Natural killer cell treated with Interleukin-12 subunit alpha and Interleukin-12 subunit beta and Interleukin-15 and Interleukin-18, amount 100 ng/mL, for 72 hours (primary cell): ENCODE data around the gene SIAH1. TPM values are rescaled to one million over a fixed set of nuclear protein-coding genes. Genes with fewer than 3 reads are reported as not detected.
"Not testable (repeated sequence)": the region's sequence is repeated elsewhere in the genome, so short reads cannot be mapped to it uniquely, and the experiment has no call there.

Experiments used
- ATAC-seq, 2 donors: fragments of 150-1000 bp; cut with Tn5 transposase in 1 of 2; sonication (Bioruptor Pico), chemical (Tn5 transposase) in 1 of 2; 2 replicates each; pipeline ENCODE4 v1.10.0; 2021
- DNase-seq: peaks from one replicate; pipeline ENCODE4 v3.0.0; 2022; ENCODE audit warnings: low spot score
- H3K27ac Mint-ChIP-seq, 2 donors: 1 replicate in 1 of 2; 2 replicates in 1 of 2; pipeline ENCODE4 v1.8.0; 2022; ENCODE audit warnings: mixed read lengths in 2 of 2, mild to moderate bottlenecking in 1 of 2, moderate library complexity in 1 of 2
- H3K27me3 Mint-ChIP-seq, 2 donors: 1 replicate in 1 of 2; 2 replicates in 1 of 2; pipeline ENCODE4 v1.8.0; 2022; ENCODE audit warnings: mixed read lengths in 2 of 2
- H3K36me3 Mint-ChIP-seq: one replicate; pipeline ENCODE4 v1.8.0; 2022; ENCODE audit warnings: mixed read lengths
- H3K4me1 Mint-ChIP-seq, 2 donors: 1 replicate in 1 of 2; 2 replicates in 1 of 2; pipeline ENCODE4 v1.8.0; 2022; ENCODE audit warnings: low read depth in 2 of 2, mixed read lengths in 2 of 2, mild to moderate bottlenecking in 1 of 2
- H3K4me3 Mint-ChIP-seq: one replicate; pipeline ENCODE4 v1.8.0; 2022; ENCODE audit warnings: mixed read lengths
- H3K9me3 Mint-ChIP-seq: 2 replicates; pipeline ENCODE4 v1.8.0; 2022; ENCODE audit warnings: mixed read lengths
- total RNA-seq, 2 donors: library from RNA; stranded (reverse); gene quantifications; one replicate each; pipeline ENCODE4 v1.2.3, GENCODE V29; 2022

The SIAH1 gene
- total RNA-seq, 2 donors from 2014 or later: 21.0 to 25.7 TPM

DNA sequence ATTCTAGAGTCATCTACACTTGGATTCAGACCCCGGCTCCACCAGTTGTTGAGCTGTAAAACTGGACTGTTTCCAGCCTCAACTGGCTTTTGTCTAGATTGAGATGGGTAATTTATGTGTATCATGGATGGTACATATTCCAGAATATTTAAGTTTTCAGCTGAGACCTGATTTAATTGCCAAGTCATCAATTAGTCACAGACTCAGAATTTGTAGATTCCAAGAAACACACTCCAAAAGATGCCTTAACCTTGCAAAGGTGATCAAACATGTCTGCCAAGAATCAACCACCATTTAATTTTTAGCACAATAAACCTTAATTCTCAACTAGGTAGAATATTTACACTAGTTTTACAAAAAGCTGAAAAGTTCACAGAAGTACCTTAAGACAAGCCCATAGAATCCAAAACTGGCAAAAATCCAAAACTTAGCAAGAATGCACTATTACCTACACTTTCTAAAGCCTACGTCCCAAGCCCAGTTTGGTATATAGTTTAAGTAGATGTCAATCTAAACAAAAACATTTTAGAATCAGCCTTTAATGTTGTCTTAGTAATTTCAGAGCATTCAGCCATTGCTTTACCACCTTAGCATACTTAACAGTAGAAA is 17.7 kb downstream of the SIAH1 start:
- H3K4me1 Mint-ChIP-seq: peaks cover 39 to 46% of the 10 kb centered on the region in 2 donors
- peak overlapping the region; percentile 93 for H3K4me3 Mint-ChIP-seq

GRCh38 chr16:48366165-48367093 is 18.8 kb downstream of the SIAH1 start:
- Mint-ChIP-seq H3K9me3 (no peaks in the 10 kb centered on the region), H3K36me3 (no peaks in the 10 kb centered on the region), H3K4me1 (peaks cover 39 to 51% of the 10 kb centered on the region in 2 donors), H3K27ac (peak overlapping the region; percentile 84 to 87), H3K4me3 (peak overlapping the region; percentile 93), H3K27me3 (no peaks in the 10 kb centered on the region)
- DNase-seq (peak; percentile 64), ATAC-seq (peak; percentile 78)

More for the DNA sequence above, 17.7 kb downstream of the SIAH1 start:
- Mint-ChIP-seq H3K36me3 (no peaks in the 10 kb centered on the region), H3K27me3 (no peaks in the 10 kb centered on the region), H3K9me3 (no peaks in the 10 kb centered on the region), H3K27ac (peak overlapping the region; percentile 84 to 87)
- ATAC-seq (no peak), DNase-seq (no peak)

GRCh38 chr16:48365601-48366164 is 19.5 kb downstream of the SIAH1 start:
- DNase-seq (peak; percentile 91), ATAC-seq (peak; percentile 98 to 99)
- Mint-ChIP-seq H3K4me1 (peaks cover 39 to 51% of the 10 kb centered on the region in 2 donors), H3K27me3 (no peaks in the 10 kb centered on the region), H3K36me3 (no peaks in the 10 kb centered on the region), H3K9me3 (no peaks in the 10 kb centered on the region), H3K4me3 (peak overlapping the region; percentile 93), H3K27ac (peak overlapping the region; percentile 84 to 87)

GRCh38 chr16:48365025-48365600 is 20.1 kb downstream of the SIAH1 start:
- ATAC-seq (no peak), DNase-seq (no peak)
- Mint-ChIP-seq H3K9me3 (no peaks in the 10 kb centered on the region), H3K4me3 (peak overlapping the region; percentile 65), H3K27ac (peak overlapping the region; percentile 84 to 87), H3K36me3 (no peaks in the 10 kb centered on the region), H3K27me3 (no peaks in the 10 kb centered on the region), H3K4me1 (peaks cover 38 to 51% of the 10 kb centered on the region in 2 donors)

DNA sequence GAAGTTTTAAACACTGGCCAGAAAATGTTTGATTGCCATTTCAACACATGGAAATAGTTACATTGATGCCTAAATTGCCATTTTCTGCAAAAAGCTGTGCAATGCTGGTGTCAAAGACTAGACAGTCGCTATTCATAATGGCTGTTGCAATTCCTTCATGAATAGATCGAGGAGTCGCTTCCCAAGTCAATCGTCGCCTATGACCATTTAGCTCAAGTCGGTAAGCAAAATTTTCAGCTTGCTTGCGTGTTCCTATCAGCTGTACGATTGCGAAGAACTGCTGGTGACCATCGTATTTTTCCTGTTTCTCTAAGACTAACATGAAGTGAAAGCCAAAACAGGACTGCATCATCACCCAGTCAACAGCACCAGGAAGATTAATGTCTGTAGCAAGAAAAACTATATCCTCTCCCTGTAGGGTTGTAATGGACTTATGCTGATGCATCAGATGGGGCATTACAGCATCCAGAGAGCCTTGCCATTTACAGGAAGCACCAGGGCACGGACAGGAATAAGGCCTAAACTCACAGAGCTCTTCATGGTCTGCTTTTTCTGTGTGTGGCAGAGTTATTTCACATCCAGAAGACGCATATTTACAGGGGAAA is 23.6 kb downstream of the SIAH1 start:
- no peaks in the 10 kb centered on the region for H3K36me3 Mint-ChIP-seq
- H3K9me3 Mint-ChIP-seq: no peaks in the 10 kb centered on the region
- H3K4me1 Mint-ChIP-seq: peaks cover 21 to 31% of the 10 kb centered on the region in 2 donors
- ATAC-seq (no peak), DNase-seq (no peak)
- no peak overlapping the region for H3K27ac Mint-ChIP-seq
- H3K27me3 Mint-ChIP-seq: no peaks in the 10 kb centered on the region
- no peak overlapping the region for H3K4me3 Mint-ChIP-seq

- H3K4me1 Mint-ChIP-seq: peaks cover 15 to 25% of the 10 kb centered on the region in 2 donors
- no peaks in the 10 kb centered on the region for H3K9me3 Mint-ChIP-seq
- H3K36me3 Mint-ChIP-seq: no peaks in the 10 kb centered on the region
- DNase-seq: no peak
- no peaks in the 10 kb centered on the region for H3K27me3 Mint-ChIP-seq
- no peak overlapping the region for H3K4me3 Mint-ChIP-seq
- no peak overlapping the region for H3K27ac Mint-ChIP-seq
- no peak for ATAC-seq
These were observed 24.2 kb downstream of the SIAH1 start for GRCh38 chr16:48361012-48361411.

GRCh38 chr16:48359983-48360382 is 25.2 kb downstream of the SIAH1 start:
- Mint-ChIP-seq H3K27me3 (no peaks in the 10 kb centered on the region), H3K4me1 (peaks cover 8 to 20% of the 10 kb centered on the region in 2 donors), H3K9me3 (no peaks in the 10 kb centered on the region), H3K36me3 (no peaks in the 10 kb centered on the region), H3K4me3 (no peak overlapping the region), H3K27ac (no peak overlapping the region)
- DNase-seq (no peak), ATAC-seq (no peak)

GRCh38 chr16:48358419-48358818 is 26.8 kb downstream of the SIAH1 start:
- no peak for ATAC-seq
- Mint-ChIP-seq H3K9me3 (no peaks in the 10 kb centered on the region), H3K4me1 (peaks cover 12 to 24% of the 10 kb centered on the region in 2 donors), H3K4me3 (no peak overlapping the region), H3K27ac (no peak overlapping the region), H3K27me3 (no peaks in the 10 kb centered on the region), H3K36me3 (no peaks in the 10 kb centered on the region)
- DNase-seq: no peak

DNA sequence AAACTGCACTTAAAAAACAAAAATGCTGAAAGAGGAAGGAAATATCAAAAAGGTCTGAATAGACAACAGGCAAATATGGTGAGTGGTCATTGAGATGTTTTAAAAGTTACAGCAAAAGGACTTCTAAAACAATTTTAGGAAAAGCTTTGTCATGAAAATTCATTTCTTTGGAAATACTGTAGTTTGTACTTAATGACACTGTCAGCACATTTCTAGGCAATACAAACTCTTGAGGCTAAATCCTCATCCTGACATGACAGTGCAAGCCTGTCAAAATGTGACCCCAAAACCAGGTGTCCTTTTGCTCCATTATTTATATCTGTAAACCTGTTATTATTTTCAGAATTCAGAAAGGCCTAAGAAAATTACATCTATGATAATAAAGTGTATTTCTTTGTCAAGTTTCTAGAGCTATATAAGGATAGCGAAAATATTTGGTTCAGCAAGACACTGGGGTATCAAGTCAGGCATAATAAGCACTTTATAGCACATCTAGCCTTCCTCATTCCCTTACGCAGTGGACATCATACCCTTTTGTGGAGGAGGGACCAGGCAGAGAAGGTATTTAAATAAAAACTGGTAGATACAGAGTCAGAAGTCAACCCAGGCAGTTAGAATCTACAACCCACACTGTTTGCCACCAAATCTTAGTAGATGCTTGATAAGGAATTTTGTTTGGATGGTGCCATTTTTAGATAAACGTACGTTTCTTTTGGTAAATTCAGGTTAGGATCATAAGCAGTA is 28.4 kb downstream of the SIAH1 start:
- Mint-ChIP-seq H3K27me3 (no peaks in the 10 kb centered on the region), H3K9me3 (no peaks in the 10 kb centered on the region), H3K4me3 (no peak overlapping the region), H3K4me1 (peaks cover 15 to 22% of the 10 kb centered on the region in 2 donors), H3K27ac (peak overlapping the region in 1 of 2 donors; percentile 25), H3K36me3 (no peaks in the 10 kb centered on the region)
- DNase-seq (no peak), ATAC-seq (no peak)

GRCh38 chr16:48354877-48355855 is 30.0 kb downstream of the SIAH1 start:
- peaks cover 15 to 22% of the 10 kb centered on the region in 2 donors for H3K4me1 Mint-ChIP-seq
- DNase-seq (no peak), ATAC-seq (no peak)
- H3K36me3 Mint-ChIP-seq: no peaks in the 10 kb centered on the region
- no peaks in the 10 kb centered on the region for H3K9me3 Mint-ChIP-seq
- no peaks in the 10 kb centered on the region for H3K27me3 Mint-ChIP-seq
- no peak overlapping the region for H3K27ac Mint-ChIP-seq
- no peak overlapping the region for H3K4me3 Mint-ChIP-seq

GRCh38 chr16:48354385-48354784 is 30.8 kb downstream of the SIAH1 start:
- not testable (repeated sequence) for H3K36me3 Mint-ChIP-seq, H3K27me3 Mint-ChIP-seq, H3K9me3 Mint-ChIP-seq, H3K4me3 Mint-ChIP-seq, DNase-seq, ATAC-seq, H3K27ac Mint-ChIP-seq
- peaks cover 15 to 22% of the 10 kb centered on the region in 2 donors for H3K4me1 Mint-ChIP-seq

DNA sequence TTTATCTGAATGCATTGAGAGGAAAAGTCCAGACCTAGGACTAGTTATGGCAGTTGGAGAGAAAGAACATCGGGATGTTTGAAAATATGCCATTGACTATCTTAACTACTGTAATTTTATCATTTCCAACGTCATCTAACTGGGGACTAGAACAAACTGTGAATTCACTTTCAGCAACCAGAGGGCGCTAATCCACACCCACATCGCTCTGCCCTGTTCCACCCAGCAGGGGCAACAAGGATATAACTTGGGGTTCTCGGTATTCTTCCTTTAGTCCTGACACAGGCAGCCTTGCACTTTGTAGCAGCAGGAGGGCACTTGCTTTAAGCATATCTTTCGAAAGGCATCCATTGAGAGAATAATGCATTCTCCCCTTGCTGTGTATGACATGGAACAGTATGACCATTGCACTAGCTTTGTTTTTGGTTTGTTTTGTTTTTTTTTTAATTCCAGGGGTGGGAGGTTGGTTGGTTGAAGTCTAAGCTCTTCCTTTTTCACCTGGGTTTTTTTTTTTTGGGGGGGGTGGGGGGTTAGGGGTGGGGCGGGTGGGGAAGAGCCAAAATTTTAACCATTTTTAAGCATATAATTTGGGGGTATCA is 31.5 kb downstream of the SIAH1 start:
- Mint-ChIP-seq H3K27ac (peak overlapping the region in 1 of 2 donors; percentile 56), H3K36me3 (no peaks in the 10 kb centered on the region), H3K4me1 (peaks cover 15 to 22% of the 10 kb centered on the region in 2 donors), H3K27me3 (no peaks in the 10 kb centered on the region), H3K4me3 (no peak overlapping the region), H3K9me3 (no peaks in the 10 kb centered on the region)
- DNase-seq: no peak
- ATAC-seq: peak; percentile 88 to 90
